T1000 (cell line): ENCODE measurements around the gene AGAP3.
A peak's percentile ranks its signal among the peaks of the same experiment; 100 is the strongest.

ENCODE experiments used
- DNase-seq: peaks from one replicate; lab custom pipeline; 2025; ENCODE audit warnings: mixed read lengths; lab: John Stamatoyannopoulos, UW

Gene AGAP3

GRCh38 chr7:151161757-151162156, 75.5 kb downstream of the AGAP3 start:
- no peak for DNase-seq

GRCh38 chr7:151166629-151167196, 80.4 kb downstream of the AGAP3 start:
- DNase-seq, result no peak

- DNase-seq, result no peak
Measured at GRCh38 chr7:151167197-151167961, 81.1 kb downstream of the AGAP3 start, which contains the start of gene GBX1. GBX1 (minus strand) TSS chr7:151167694; CDS start chr7:151167548, 146 bp downstream.

GRCh38 chr7:151168003-151168786, 81.9 kb downstream of the AGAP3 start:
- no peak for DNase-seq

- no peak for DNase-seq
Measured at GRCh38 chr7:151168787-151169162, 82.5 kb downstream of the AGAP3 start.

- DNase-seq, result peak; percentile 64
Measured at GRCh38 chr7:151172273-151173141, 86.2 kb downstream of the AGAP3 start.

GRCh38 chr7:151173386-151174245, 87.3 kb downstream of the AGAP3 start:
- no peak for DNase-seq

- DNase-seq, result no peak
Measured at GRCh38 chr7:151174246-151175046, 88.2 kb downstream of the AGAP3 start.

GRCh38 chr7:151175047-151175792, 88.9 kb downstream of the AGAP3 start:
- DNase-seq, result no peak

GRCh38 chr7:151175793-151176311, 89.6 kb downstream of the AGAP3 start:
- DNase-seq, result no peak

GRCh38 chr7:151176401-151176800, 90.1 kb downstream of the AGAP3 start:
- DNase-seq, result no peak

- DNase-seq, result no peak
Measured at GRCh38 chr7:151177310-151177709, 91.0 kb downstream of the AGAP3 start.

- no peak for DNase-seq
Measured at GRCh38 chr7:151178236-151178635, 92.0 kb downstream of the AGAP3 start.

GRCh38 chr7:151178831-151179230, 92.6 kb downstream of the AGAP3 start:
- no peak for DNase-seq

- DNase-seq, result no peak
Measured at GRCh38 chr7:151179287-151179860, 93.1 kb downstream of the AGAP3 start.

- DNase-seq, result no peak
Measured at GRCh38 chr7:151179946-151180345, 93.7 kb downstream of the AGAP3 start.

GRCh38 chr7:151181011-151181431, 94.7 kb downstream of the AGAP3 start:
- DNase-seq, result no peak

- DNase-seq, result no peak
Measured at GRCh38 chr7:151185762-151186639, 99.7 kb downstream of the AGAP3 start.
